MM.1S (cell line): ENCODE results near the gene ABCG2.

ENCODE experiments used
- DNase-seq: peaks from one replicate; pipeline ENCODE4 v3.0.0-alpha.2; 2015
- H2AFZ ChIP-seq: fragments of 300-600 bp; sonication (generic); 2 replicates; pipeline ENCODE4 v1.6.0; 2016; ENCODE audit warnings: antibody characterized with exemption, low read length
- H3F3A ChIP-seq: fragments of 300-600 bp; sonication (generic); 2 replicates; pipeline ENCODE4 v1.6.1; 2016; ENCODE audit warnings: mild to moderate bottlenecking, antibody characterized with exemption, low read length, moderate library complexity, mixed read lengths; ENCODE audit not compliant: insufficient read depth
- H3K27ac ChIP-seq: fragments of 300-600 bp; sonication (generic); 2 replicates; pipeline ENCODE4 v1.5.1; 2016; ENCODE audit warnings: mild to moderate bottlenecking, low read length
- H3K27me3 ChIP-seq: fragments of 300-600 bp; sonication (generic); replicated peaks from 2 replicates; pipeline ENCODE4 v1.6.0; 2016; ENCODE audit warnings: low read length; ENCODE audit not compliant: insufficient read depth
- H3K36me3 ChIP-seq: fragments of 300-600 bp; sonication (generic); replicated peaks from 2 replicates; pipeline ENCODE4 v1.6.1; 2016; ENCODE audit warnings: mild to moderate bottlenecking, low read length, mixed read lengths; ENCODE audit not compliant: insufficient read depth
- H3K4me1 ChIP-seq: fragments of 300-600 bp; sonication (generic); 2 replicates; pipeline ENCODE4 v1.6.1; 2016; ENCODE audit warnings: low read length, mixed read lengths
- H3K4me2 ChIP-seq: fragments of 300-600 bp; sonication (generic); 2 replicates; pipeline ENCODE4 v1.6.0; 2016; ENCODE audit warnings: low read depth, low read length
- H3K4me3 ChIP-seq: fragments of 300-600 bp; sonication (generic); 2 replicates; pipeline ENCODE4 v1.5.1; 2016; ENCODE audit warnings: low read length, mixed read lengths
- H3K79me2 ChIP-seq: fragments of 300-600 bp; sonication (generic); 2 replicates; pipeline ENCODE4 v1.6.1; 2016; ENCODE audit warnings: mixed run types, low read length, mixed read lengths
- H3K9ac ChIP-seq: fragments of 300-600 bp; sonication (generic); 2 replicates; pipeline ENCODE4 v1.6.1; 2016; ENCODE audit warnings: low read length, mixed read lengths
- H3K9me2 ChIP-seq: fragments of 300-600 bp; sonication (generic); replicated peaks from 2 replicates; pipeline ENCODE4 v1.6.1; 2016; ENCODE audit warnings: mild to moderate bottlenecking, low read length, mixed read lengths; ENCODE audit not compliant: insufficient read depth
- H3K9me3 ChIP-seq: fragments of 300-600 bp; sonication (generic); replicated peaks from 2 replicates; pipeline ENCODE4 v1.6.1; 2016; ENCODE audit warnings: mild to moderate bottlenecking, low read length, mixed read lengths; ENCODE audit not compliant: insufficient read depth
- H4K20me1 ChIP-seq: fragments of 300-600 bp; sonication (generic); 2 replicates; pipeline ENCODE4 v1.6.1; 2016; ENCODE audit warnings: mild to moderate bottlenecking, low read length, moderate library complexity, mixed read lengths; ENCODE audit not compliant: insufficient read depth
- CTCF ChIP-seq: fragments of 300-600 bp; sonication (generic); IDR thresholded peaks from 2 replicates; pipeline ENCODE4 v1.5.1; 2016; ENCODE audit warnings: antibody characterized with exemption, low read length, mixed read lengths
- EZH2 ChIP-seq: fragments of 300-600 bp; sonication (generic); optimal IDR thresholded peaks from 2 replicates; pipeline ENCODE3; 2017; ENCODE audit warnings: low read depth, mild to moderate bottlenecking, antibody characterized with exemption, low read length, mixed read lengths
- EZH2phosphoT487 ChIP-seq: fragments of 300-600 bp; sonication (generic); IDR thresholded peaks from 2 replicates; pipeline ENCODE4 v1.6.1; 2018; ENCODE audit warnings: antibody characterized with exemption, low read length

The ABCG2 gene

GRCh38 chr4:88196013-88196365 is 37.5 kb upstream of the ABCG2 start:
- Histone ChIP-seq H2AFZ (peak overlapping the region; percentile 9), H3K9ac (no peak overlapping the region), H3K9me2 (no peaks in the 10 kb centered on the region), H3K4me3 (no peak overlapping the region), H3K36me3 (no peaks in the 10 kb centered on the region), H3K4me1 (peaks cover 9% of the 10 kb centered on the region), H3K79me2 (no peaks in the 10 kb centered on the region), H3F3A (no peaks in the 10 kb centered on the region), H3K9me3 (no peaks in the 10 kb centered on the region), H3K27me3 (no peaks in the 10 kb centered on the region), H3K27ac (no peak overlapping the region), H4K20me1 (no peaks in the 10 kb centered on the region), H3K4me2 (peak overlapping the region; percentile 10; the same call in 1 of the 2 replicates)
- no peak for DNase-seq
- TF ChIP-seq CTCF = no peak
- no peak for TF ChIP-seq EZH2
- no peak for TF ChIP-seq EZH2phosphoT487

DNA sequence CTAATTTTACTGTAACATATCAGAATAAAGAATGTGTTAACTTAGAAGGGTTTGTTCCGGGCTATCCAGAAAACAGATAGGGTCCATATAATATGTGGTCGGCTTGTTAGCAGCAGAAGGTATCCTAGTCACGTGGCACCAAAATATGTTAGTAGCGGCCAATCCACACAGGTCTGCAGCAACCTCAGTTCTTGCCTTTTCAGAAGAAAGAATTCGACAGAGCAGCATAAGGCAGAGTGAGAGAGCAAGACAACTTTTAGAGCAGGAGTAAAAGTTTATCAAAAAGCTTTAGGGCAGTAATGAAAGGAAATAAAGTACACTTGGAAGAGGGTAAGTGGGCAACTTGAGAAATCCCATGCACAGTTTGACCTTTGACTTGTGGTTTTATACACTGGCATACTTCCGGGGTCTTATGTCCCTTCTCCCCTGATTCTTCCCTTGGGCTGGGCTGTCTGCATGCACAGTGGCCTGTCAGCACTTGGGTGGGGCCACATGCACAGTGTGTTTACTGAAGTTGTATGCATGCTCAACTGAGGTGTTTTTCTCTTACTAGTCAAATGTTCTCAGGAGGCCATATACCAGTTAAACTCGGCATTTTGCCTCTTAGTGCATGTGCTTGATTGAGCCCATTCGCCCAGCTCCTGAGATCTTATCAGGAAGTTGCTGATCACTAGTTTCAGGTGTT is 37.0 kb upstream of the ABCG2 start:
- Histone ChIP-seq H3K36me3 (no peaks in the 10 kb centered on the region), H3K4me2 (peak overlapping the region; percentile 10; the same call in 1 of the 2 replicates), H3K27ac (no peak overlapping the region), H4K20me1 (no peaks in the 10 kb centered on the region), H3K79me2 (no peaks in the 10 kb centered on the region), H3K9ac (no peak overlapping the region), H3F3A (no peaks in the 10 kb centered on the region), H3K9me2 (no peaks in the 10 kb centered on the region), H2AFZ (peak overlapping the region; percentile 9), H3K9me3 (no peaks in the 10 kb centered on the region), H3K4me3 (no peak overlapping the region), H3K27me3 (no peaks in the 10 kb centered on the region), H3K4me1 (peaks cover 9% of the 10 kb centered on the region)
- no peak for TF ChIP-seq EZH2phosphoT487
- no peak for TF ChIP-seq EZH2
- TF ChIP-seq CTCF = no peak
- peak; percentile 23 for DNase-seq

GRCh38 chr4:88191404-88191803 is 33.0 kb upstream of the ABCG2 start:
- DNase-seq = no peak
- H3K4me3 ChIP-seq = no peak overlapping the region
- no peaks in the 10 kb centered on the region for H3K27me3 ChIP-seq
- H3K79me2 ChIP-seq = no peaks in the 10 kb centered on the region
- TF ChIP-seq EZH2 = no peak
- no peak for TF ChIP-seq CTCF
- no peak for TF ChIP-seq EZH2phosphoT487
- H3K9me2 ChIP-seq = no peaks in the 10 kb centered on the region
- H3K4me1 ChIP-seq = peaks cover 9% of the 10 kb centered on the region
- no peak overlapping the region for H3K9ac ChIP-seq
- no peaks in the 10 kb centered on the region for H3K9me3 ChIP-seq
- no peak overlapping the region for H3K4me2 ChIP-seq
- no peak overlapping the region for H2AFZ ChIP-seq
- H3K27ac ChIP-seq = no peak overlapping the region
- no peaks in the 10 kb centered on the region for H3F3A ChIP-seq
- H3K36me3 ChIP-seq = no peaks in the 10 kb centered on the region
- no peaks in the 10 kb centered on the region for H4K20me1 ChIP-seq
